Glutamatergic neuron (in vitro differentiated cells): ENCODE results near the gene PSIP1. TPM values are rescaled to one million over a fixed set of nuclear protein-coding genes. Genes with fewer than 3 reads are reported as not detected.
A peak's percentile ranks its signal among the peaks of the same experiment; 100 is the strongest.
"Not testable (repeated sequence)": the region's sequence is repeated elsewhere in the genome, so short reads cannot be mapped to it uniquely, and the experiment has no call there.

Source experiments
- DNase-seq: peaks from one replicate; pipeline ENCODE4 v3.0.0; 2022
- H3K27ac Mint-ChIP-seq: one replicate; pipeline ENCODE4 v1.8.0; 2020; ENCODE audit warnings: mild to moderate bottlenecking, mixed read lengths, inconsistent platforms; ENCODE audit not compliant: unreplicated experiment
- H3K27me3 Mint-ChIP-seq: one replicate; pipeline ENCODE4 v1.8.0; 2020; ENCODE audit warnings: mild to moderate bottlenecking, moderate library complexity, mixed read lengths, inconsistent platforms; ENCODE audit not compliant: unreplicated experiment
- H3K36me3 Mint-ChIP-seq: one replicate; pipeline ENCODE4 v1.8.0; 2020; ENCODE audit warnings: mild to moderate bottlenecking, mixed read lengths, inconsistent platforms; ENCODE audit not compliant: unreplicated experiment
- H3K4me1 Mint-ChIP-seq: one replicate; pipeline ENCODE4 v1.8.0; 2020; ENCODE audit warnings: mild to moderate bottlenecking, low read depth, mixed read lengths, inconsistent platforms; ENCODE audit not compliant: unreplicated experiment
- H3K4me3 Mint-ChIP-seq: one replicate; pipeline ENCODE4 v1.8.0; 2020; ENCODE audit warnings: mild to moderate bottlenecking, mixed read lengths, inconsistent platforms; ENCODE audit not compliant: unreplicated experiment
- H3K9me3 Mint-ChIP-seq: one replicate; pipeline ENCODE4 v1.8.0; 2020; ENCODE audit warnings: mild to moderate bottlenecking, moderate library complexity, mixed read lengths, inconsistent platforms; ENCODE audit not compliant: unreplicated experiment
- CTCF ChIP-seq: fragments of 200-600 bp; sonication (generic); IDR thresholded peaks from one replicate; pipeline ENCODE4 v1.5.0; 2021; ENCODE audit not compliant: partially characterized antibody, unreplicated experiment
- total RNA-seq: library from RNA; stranded (reverse); fragmentation: NEBNext Ultra II Directional; extraction: Animal tissue kit (Norgen Biotek cat#: 25700); gene quantifications from one replicate; pipeline ENCODE4 v1.2.1, GENCODE V29; 2021; ENCODE audit not compliant: unreplicated experiment

The PSIP1 gene
- total RNA-seq, 1 donor from 2014 or later = 114 TPM

DNA sequence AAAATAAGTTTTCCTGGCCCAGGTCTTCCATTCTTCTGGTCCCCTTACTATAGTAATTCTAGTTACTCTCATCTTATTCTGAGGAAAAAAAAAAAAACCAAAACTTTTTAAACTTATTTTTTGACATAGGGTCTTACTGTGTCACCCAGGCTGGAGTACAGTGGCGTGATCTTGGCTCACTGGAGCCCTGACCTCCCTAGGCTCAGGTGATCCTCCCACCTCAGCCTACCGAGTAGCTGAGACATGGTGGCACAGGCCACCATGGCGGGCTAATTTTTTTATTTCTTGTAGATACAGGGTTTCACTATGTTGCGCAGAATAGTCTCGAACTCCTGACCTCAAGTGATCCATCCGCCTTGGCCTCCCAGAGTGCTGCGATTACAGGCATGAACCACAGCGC, 49.7 kb downstream of the PSIP1 start:
- Mint-ChIP-seq H3K36me3 (no peaks in the 10 kb centered on the region), H3K4me1 (no peaks in the 10 kb centered on the region), H3K4me3 (no peak overlapping the region), H3K27ac (no peak overlapping the region), H3K27me3 (peaks cover 2% of the 10 kb centered on the region), H3K9me3 (no peaks in the 10 kb centered on the region)
- no peak for DNase-seq
- TF ChIP-seq CTCF = no peak

- Mint-ChIP-seq H3K36me3 (peaks cover 7% of the 10 kb centered on the region), H3K27ac (no peak overlapping the region), H3K27me3 (peaks cover 4% of the 10 kb centered on the region), H3K4me1 (no peaks in the 10 kb centered on the region), H3K9me3 (no peaks in the 10 kb centered on the region), H3K4me3 (no peak overlapping the region)
- no peak for DNase-seq
- TF ChIP-seq CTCF = no peak
Measured at GRCh38 chr9:15453956-15454355, 56.8 kb downstream of the PSIP1 start.

- TF ChIP-seq CTCF = no peak
- Mint-ChIP-seq H3K4me3 (no peak overlapping the region), H3K27me3 (no peaks in the 10 kb centered on the region), H3K27ac (no peak overlapping the region), H3K9me3 (peaks cover 11% of the 10 kb centered on the region), H3K4me1 (no peaks in the 10 kb centered on the region), H3K36me3 (peaks cover 26% of the 10 kb centered on the region)
- DNase-seq = no peak
Measured at GRCh38 chr9:15444141-15444540, 66.6 kb downstream of the PSIP1 start.

- Mint-ChIP-seq H3K36me3 (peaks cover 31% of the 10 kb centered on the region), H3K9me3 (peaks cover 11% of the 10 kb centered on the region)
- H3K4me1 Mint-ChIP-seq, DNase-seq, H3K27ac Mint-ChIP-seq, H3K4me3 Mint-ChIP-seq, H3K27me3 Mint-ChIP-seq: not testable (repeated sequence)
Measured at GRCh38 chr9:15442264-15442663, 68.5 kb downstream of the PSIP1 start.

- peaks cover 31% of the 10 kb centered on the region for H3K36me3 Mint-ChIP-seq
- peaks cover 11% of the 10 kb centered on the region for H3K9me3 Mint-ChIP-seq
- H3K4me3 Mint-ChIP-seq, H3K27me3 Mint-ChIP-seq, H3K27ac Mint-ChIP-seq, H3K4me1 Mint-ChIP-seq: not testable (repeated sequence)
- DNase-seq = peak; percentile 20
Measured at GRCh38 chr9:15441841-15442240, 68.9 kb downstream of the PSIP1 start.

DNA sequence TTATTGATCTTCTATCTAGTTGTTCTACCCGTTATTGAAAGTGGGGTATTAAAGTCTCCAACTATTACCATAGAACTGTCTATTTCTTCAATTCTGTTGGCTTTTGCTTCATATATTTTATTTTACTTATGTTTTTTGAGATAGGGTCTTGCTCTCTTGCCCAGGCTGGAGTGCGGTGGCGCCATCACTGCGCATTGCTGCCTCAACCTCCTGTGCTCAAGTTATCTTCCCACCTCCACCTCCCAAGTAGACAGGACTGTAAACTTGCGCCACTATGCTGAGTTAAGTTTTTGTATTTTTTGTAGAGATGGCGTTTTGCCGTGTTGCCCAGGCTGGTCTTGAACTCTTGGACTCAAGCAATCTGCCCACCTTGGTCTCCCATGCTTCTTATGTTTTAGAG, 71.9 kb downstream of the PSIP1 start:
- H3K36me3 Mint-ChIP-seq = peaks cover 35% of the 10 kb centered on the region
- peaks cover 11% of the 10 kb centered on the region for H3K9me3 Mint-ChIP-seq
- H3K4me3 Mint-ChIP-seq = no peak overlapping the region
- H3K27ac Mint-ChIP-seq = no peak overlapping the region
- DNase-seq = no peak
- no peaks in the 10 kb centered on the region for H3K4me1 Mint-ChIP-seq
- H3K27me3 Mint-ChIP-seq = no peaks in the 10 kb centered on the region
- no peak for TF ChIP-seq CTCF
